Activated T-helper 2 cell treated with anti-CD3 and anti-CD28 coated beads, Interferon-gamma antibody, Interleukin-2, Interleukin-4, amounts not matched to agents 10 μg/mL and 5 μg/mL and 100 μg/mL, durations not matched to agents 14 hours and 24 hours and 36 hours (primary cell): Measurements from ENCODE around the gene PRSS56. TPM values are rescaled to one million over a fixed set of nuclear protein-coding genes. Genes with fewer than 3 reads are reported as not detected.
A peak's percentile ranks its signal among the peaks of the same experiment; 100 is the strongest.
"Not testable (repeated sequence)": the region's sequence is repeated elsewhere in the genome, so short reads cannot be mapped to it uniquely, and the experiment has no call there.

Experiments
- DNase-seq: peaks from one replicate; pipeline ENCODE4 v3.0.0; 2021; ENCODE audit warnings: low spot score
- H3K27ac Mint-ChIP-seq: one replicate; pipeline ENCODE4 v1.8.0; 2021; ENCODE audit warnings: mixed read lengths
- H3K27me3 Mint-ChIP-seq: one replicate; pipeline ENCODE4 v1.8.0; 2021; ENCODE audit warnings: low read depth, mixed read lengths
- H3K36me3 Mint-ChIP-seq: one replicate; pipeline ENCODE4 v1.8.0; 2021; ENCODE audit warnings: low read depth, mixed read lengths
- H3K4me1 Mint-ChIP-seq: one replicate; pipeline ENCODE4 v1.8.0; 2021; ENCODE audit warnings: low read depth, mixed read lengths
- H3K4me3 Mint-ChIP-seq: one replicate; pipeline ENCODE4 v1.8.0; 2021; ENCODE audit warnings: low read depth, mild to moderate bottlenecking, moderate library complexity, mixed read lengths
- H3K9me3 Mint-ChIP-seq: one replicate; pipeline ENCODE4 v1.8.0; 2021; ENCODE audit warnings: mixed read lengths
- intact Hi-C: fragments of 100-400 bp; cut with micrococcal nuclease; formaldehyde crosslinking; loops from one replicate; pipeline ENCODE4 v1.15.1; 2023
- total RNA-seq: library from RNA; stranded (reverse); gene quantifications from 2 replicates; pipeline ENCODE4 v1.2.3, GENCODE V29; 2022

PRSS56 gene
- total RNA-seq, 1 donor from 2014 or later, result not detected

GRCh38 chr2:232549655-232550353 is 29.6 kb downstream of the PRSS56 start:
- Mint-ChIP-seq H3K27ac (peak overlapping the region; percentile 100), H3K9me3 (peaks cover 6% of the 10 kb centered on the region), H3K36me3 (peaks cover 52% of the 10 kb centered on the region), H3K4me1 (peaks cover 52% of the 10 kb centered on the region), H3K27me3 (no peaks in the 10 kb centered on the region), H3K4me3 (peak overlapping the region; percentile 99)
- DNase-seq, result no peak
- intact Hi-C loops, result loop anchor here (1.0 kb wide), 1 partner anchor 147 kb away; the partner anchor contains the start of gene GIGYF2

GRCh38 chr2:232550354-232551249 is 30.4 kb downstream of the PRSS56 start, which contains the start of the genes EIF4E2 and TIGD1:
Gene EIF4E2 (plus strand): TSS chr2:232550689. CDS start chr2:232550725, 36 bp downstream.
Gene TIGD1 (minus strand): TSS chr2:232550557. CDS start chr2:232549882, 675 bp downstream.
- Mint-ChIP-seq H3K4me3 (peak within 1 kb of the TSS; percentile 99), H3K36me3 (peaks cover 55% of the 10 kb centered on the region), H3K4me1 (peaks cover 57% of the 10 kb centered on the region), H3K27ac (peak within 1 kb of the TSS; percentile 100), H3K27me3 (no peaks in the 10 kb centered on the region), H3K9me3 (peaks cover 6% of the 10 kb centered on the region)
- intact Hi-C loops, result loop anchor here (1.0 kb wide), 1 partner anchor 147 kb away; the partner anchor contains the start of gene GIGYF2
- peak; percentile 88 for DNase-seq

GRCh38 chr2:232551250-232551638 is 31.1 kb downstream of the PRSS56 start:
- Mint-ChIP-seq H3K9me3 (peaks cover 6% of the 10 kb centered on the region), H3K4me3 (peak overlapping the region; percentile 99), H3K36me3 (peaks cover 59% of the 10 kb centered on the region), H3K27ac (peak overlapping the region; percentile 94), H3K27me3 (no peaks in the 10 kb centered on the region), H3K4me1 (peaks cover 63% of the 10 kb centered on the region)
- no peak for DNase-seq
- intact Hi-C loops, result no loop called here

- Mint-ChIP-seq H3K27ac (peak overlapping the region; percentile 94), H3K9me3 (peaks cover 6% of the 10 kb centered on the region), H3K36me3 (peaks cover 59% of the 10 kb centered on the region), H3K4me3 (peak overlapping the region; percentile 99), H3K27me3 (no peaks in the 10 kb centered on the region), H3K4me1 (peaks cover 64% of the 10 kb centered on the region)
- intact Hi-C loops, result no loop called here
- no peak for DNase-seq
These were observed 31.6 kb downstream of the PRSS56 start for GRCh38 chr2:232551776-232552175.

- Mint-ChIP-seq H3K27ac (peak overlapping the region; percentile 83), H3K4me3 (no peak overlapping the region), H3K4me1 (peaks cover 43% of the 10 kb centered on the region), H3K36me3 (peaks cover 78% of the 10 kb centered on the region), H3K9me3 (no peaks in the 10 kb centered on the region), H3K27me3 (no peaks in the 10 kb centered on the region)
- DNase-seq, result no peak
- intact Hi-C loops, result no loop called here
These were observed 36.2 kb downstream of the PRSS56 start for GRCh38 chr2:232556426-232556825.

GRCh38 chr2:232562515-232563151 is 42.4 kb downstream of the PRSS56 start:
- intact Hi-C loops, result no loop called here
- Mint-ChIP-seq H3K27ac (no peak overlapping the region), H3K36me3 (peaks cover 88% of the 10 kb centered on the region), H3K4me1 (peaks cover 11% of the 10 kb centered on the region), H3K27me3 (no peaks in the 10 kb centered on the region), H3K4me3 (no peak overlapping the region), H3K9me3 (no peaks in the 10 kb centered on the region)
- no peak for DNase-seq

GRCh38 chr2:232563580-232563979 is 43.4 kb downstream of the PRSS56 start:
- intact Hi-C loops, result no loop called here
- no peaks in the 10 kb centered on the region for H3K9me3 Mint-ChIP-seq
- peaks cover 14% of the 10 kb centered on the region for H3K4me1 Mint-ChIP-seq
- peaks cover 88% of the 10 kb centered on the region for H3K36me3 Mint-ChIP-seq
- no peak overlapping the region for H3K4me3 Mint-ChIP-seq
- no peaks in the 10 kb centered on the region for H3K27me3 Mint-ChIP-seq
- no peak overlapping the region for H3K27ac Mint-ChIP-seq
- DNase-seq, result no peak

- no peak overlapping the region for H3K27ac Mint-ChIP-seq
- intact Hi-C loops, result no loop called here
- peaks cover 78% of the 10 kb centered on the region for H3K36me3 Mint-ChIP-seq
- H3K4me3 Mint-ChIP-seq, result no peak overlapping the region
- no peaks in the 10 kb centered on the region for H3K27me3 Mint-ChIP-seq
- DNase-seq, result no peak
- peaks cover 13% of the 10 kb centered on the region for H3K4me1 Mint-ChIP-seq
- H3K9me3 Mint-ChIP-seq, result no peaks in the 10 kb centered on the region
These were observed 47.5 kb downstream of the PRSS56 start for GRCh38 chr2:232567721-232568120.

GRCh38 chr2:232568161-232568560 is 48.0 kb downstream of the PRSS56 start:
- peaks cover 74% of the 10 kb centered on the region for H3K36me3 Mint-ChIP-seq
- no peak for DNase-seq
- no peaks in the 10 kb centered on the region for H3K9me3 Mint-ChIP-seq
- H3K4me3 Mint-ChIP-seq, result no peak overlapping the region
- H3K27ac Mint-ChIP-seq, result no peak overlapping the region
- H3K27me3 Mint-ChIP-seq, result no peaks in the 10 kb centered on the region
- intact Hi-C loops, result no loop called here
- peaks cover 8% of the 10 kb centered on the region for H3K4me1 Mint-ChIP-seq

GRCh38 chr2:232569541-232569940 is 49.4 kb downstream of the PRSS56 start:
- Mint-ChIP-seq H3K4me3 (no peak overlapping the region), H3K4me1 (peaks cover 2% of the 10 kb centered on the region), H3K27me3 (no peaks in the 10 kb centered on the region), H3K9me3 (no peaks in the 10 kb centered on the region), H3K36me3 (peaks cover 68% of the 10 kb centered on the region), H3K27ac (no peak overlapping the region)
- no peak for DNase-seq
- intact Hi-C loops, result no loop called here

- H3K27me3 Mint-ChIP-seq, H3K9me3 Mint-ChIP-seq, intact Hi-C loops, DNase-seq, H3K4me1 Mint-ChIP-seq, H3K4me3 Mint-ChIP-seq, H3K27ac Mint-ChIP-seq: not testable (repeated sequence)
- H3K36me3 Mint-ChIP-seq, result peaks cover 65% of the 10 kb centered on the region
These were observed 50.3 kb downstream of the PRSS56 start for GRCh38 chr2:232570481-232570880.

GRCh38 chr2:232571026-232571474 is 50.9 kb downstream of the PRSS56 start:
- no peaks in the 10 kb centered on the region for H3K27me3 Mint-ChIP-seq
- H3K27ac Mint-ChIP-seq, result no peak overlapping the region
- H3K4me1 Mint-ChIP-seq, result peaks cover 2% of the 10 kb centered on the region
- no peak for DNase-seq
- no peaks in the 10 kb centered on the region for H3K9me3 Mint-ChIP-seq
- intact Hi-C loops, result no loop called here
- H3K4me3 Mint-ChIP-seq, result no peak overlapping the region
- H3K36me3 Mint-ChIP-seq, result peaks cover 60% of the 10 kb centered on the region
